ENCODE data around the gene BLMH. TPM values are rescaled to one million over a fixed set of nuclear protein-coding genes. Genes with fewer than 3 reads are reported as not detected.

Gene BLMH
- total and polyA plus RNA-seq, 4 donors = 4.2 to 17.5 (median 12.9) TPM

DNA sequence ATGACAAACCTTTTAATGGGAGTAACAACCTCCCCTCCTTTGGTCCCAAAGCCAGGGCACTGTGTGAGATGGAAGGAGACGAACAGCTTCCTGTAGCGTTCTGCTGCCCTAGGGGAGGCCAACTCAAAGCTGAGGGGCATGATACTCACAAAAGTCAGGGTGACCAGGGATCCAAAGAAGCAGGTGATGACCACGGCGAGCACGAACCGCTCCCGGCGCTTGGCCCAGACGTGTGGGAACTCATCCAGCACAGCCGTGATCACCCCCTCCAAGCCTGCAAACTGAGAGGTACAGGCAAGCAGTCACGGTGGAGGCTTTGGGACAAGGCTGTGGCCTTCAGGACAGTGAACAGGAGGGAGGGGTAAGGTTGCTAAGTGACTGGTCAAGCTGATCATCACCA, 81.4 kb downstream of the BLMH start:
- H3K9ac ChIP-seq (ENCODE audit: low read depth in 1 of 2, low read length in 2 of 2) = no peak overlapping the region
- WGBS = 94% methylated on average over 11 of the region's 11 CpGs
- H3K4me3 ChIP-seq (ENCODE audit: low read depth in 1 of 3, low read length in 3 of 3) = no peak overlapping the region
- H3K4me1 ChIP-seq (ENCODE audit: control insufficient read depth in 4 of 4, insufficient read depth in 4 of 4, low read length in 3 of 4) = no peaks in the 10 kb centered on the region
- no peaks in the 10 kb centered on the region for H3K9me3 ChIP-seq (ENCODE audit: control insufficient read depth in 4 of 4, low read length in 3 of 4)
- no peak overlapping the region for H3K27ac ChIP-seq (ENCODE audit: low read depth in 1 of 2, low read length in 2 of 2)
- H3K27me3 ChIP-seq (ENCODE audit: control insufficient read depth in 4 of 4, insufficient read depth in 4 of 4, low read length in 3 of 4) = no peaks in the 10 kb centered on the region
- no peaks in the 10 kb centered on the region for H3K36me3 ChIP-seq (ENCODE audit: control insufficient read depth in 4 of 4, insufficient read depth in 3 of 4, low read depth in 1 of 4, low read length in 3 of 4)
- DNase-seq (ENCODE audit: low spot score) = no peak
- TF ChIP-seq, protein P1, sequence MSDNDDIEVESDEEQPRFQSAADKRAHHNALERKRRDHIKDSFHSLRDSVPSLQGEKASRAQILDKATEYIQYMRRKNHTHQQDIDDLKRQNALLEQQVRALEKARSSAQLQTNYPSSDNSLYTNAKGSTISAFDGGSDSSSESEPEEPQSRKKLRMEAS (IDR thresholded peaks at IDR 0.05) = no peak
- TF ChIP-seq NR2F2 (IDR thresholded peaks at IDR 0.05) (no peak), FOXA1 (IDR thresholded peaks at IDR 0.05) (no peak), YY1 (IDR thresholded peaks at IDR 0.05) (no peak), HNF4A (conservative IDR thresholded peaks at IDR 0.05) (no peak), RAD21 (IDR thresholded peaks at IDR 0.05) (no peak), RXRA (IDR thresholded peaks at IDR 0.05) (no peak), HNF4G (IDR thresholded peaks at IDR 0.05) (no peak), FOXA2 (IDR thresholded peaks at IDR 0.05) (no peak), EGR1 (IDR thresholded peaks at IDR 0.05; ENCODE audit: low read depth in 2 of 2) (no peak), JUND (IDR thresholded peaks at IDR 0.05) (no peak), SP1 (IDR thresholded peaks at IDR 0.05) (no peak), TAF1 (conservative IDR thresholded peaks at IDR 0.05) (no peak), GABPA (IDR thresholded peaks at IDR 0.05 in 1 of 2, conservative IDR thresholded peaks at IDR 0.05 in 1 of 2) (no peak)
- TF ChIP-seq, protein P2, sequence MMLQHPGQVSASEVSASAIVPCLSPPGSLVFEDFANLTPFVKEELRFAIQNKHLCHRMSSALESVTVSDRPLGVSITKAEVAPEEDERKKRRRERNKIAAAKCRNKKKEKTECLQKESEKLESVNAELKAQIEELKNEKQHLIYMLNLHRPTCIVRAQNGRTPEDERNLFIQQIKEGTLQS (IDR thresholded peaks at IDR 0.05) = no peak
- TF ChIP-seq, protein P3, sequence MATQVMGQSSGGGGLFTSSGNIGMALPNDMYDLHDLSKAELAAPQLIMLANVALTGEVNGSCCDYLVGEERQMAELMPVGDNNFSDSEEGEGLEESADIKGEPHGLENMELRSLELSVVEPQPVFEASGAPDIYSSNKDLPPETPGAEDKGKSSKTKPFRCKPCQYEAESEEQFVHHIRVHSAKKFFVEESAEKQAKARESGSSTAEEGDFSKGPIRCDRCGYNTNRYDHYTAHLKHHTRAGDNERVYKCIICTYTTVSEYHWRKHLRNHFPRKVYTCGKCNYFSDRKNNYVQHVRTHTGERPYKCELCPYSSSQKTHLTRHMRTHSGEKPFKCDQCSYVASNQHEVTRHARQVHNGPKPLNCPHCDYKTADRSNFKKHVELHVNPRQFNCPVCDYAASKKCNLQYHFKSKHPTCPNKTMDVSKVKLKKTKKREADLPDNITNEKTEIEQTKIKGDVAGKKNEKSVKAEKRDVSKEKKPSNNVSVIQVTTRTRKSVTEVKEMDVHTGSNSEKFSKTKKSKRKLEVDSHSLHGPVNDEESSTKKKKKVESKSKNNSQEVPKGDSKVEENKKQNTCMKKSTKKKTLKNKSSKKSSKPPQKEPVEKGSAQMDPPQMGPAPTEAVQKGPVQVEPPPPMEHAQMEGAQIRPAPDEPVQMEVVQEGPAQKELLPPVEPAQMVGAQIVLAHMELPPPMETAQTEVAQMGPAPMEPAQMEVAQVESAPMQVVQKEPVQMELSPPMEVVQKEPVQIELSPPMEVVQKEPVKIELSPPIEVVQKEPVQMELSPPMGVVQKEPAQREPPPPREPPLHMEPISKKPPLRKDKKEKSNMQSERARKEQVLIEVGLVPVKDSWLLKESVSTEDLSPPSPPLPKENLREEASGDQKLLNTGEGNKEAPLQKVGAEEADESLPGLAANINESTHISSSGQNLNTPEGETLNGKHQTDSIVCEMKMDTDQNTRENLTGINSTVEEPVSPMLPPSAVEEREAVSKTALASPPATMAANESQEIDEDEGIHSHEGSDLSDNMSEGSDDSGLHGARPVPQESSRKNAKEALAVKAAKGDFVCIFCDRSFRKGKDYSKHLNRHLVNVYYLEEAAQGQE (IDR thresholded peaks at IDR 0.05) = no peak
- TF ChIP-seq, protein P4, sequence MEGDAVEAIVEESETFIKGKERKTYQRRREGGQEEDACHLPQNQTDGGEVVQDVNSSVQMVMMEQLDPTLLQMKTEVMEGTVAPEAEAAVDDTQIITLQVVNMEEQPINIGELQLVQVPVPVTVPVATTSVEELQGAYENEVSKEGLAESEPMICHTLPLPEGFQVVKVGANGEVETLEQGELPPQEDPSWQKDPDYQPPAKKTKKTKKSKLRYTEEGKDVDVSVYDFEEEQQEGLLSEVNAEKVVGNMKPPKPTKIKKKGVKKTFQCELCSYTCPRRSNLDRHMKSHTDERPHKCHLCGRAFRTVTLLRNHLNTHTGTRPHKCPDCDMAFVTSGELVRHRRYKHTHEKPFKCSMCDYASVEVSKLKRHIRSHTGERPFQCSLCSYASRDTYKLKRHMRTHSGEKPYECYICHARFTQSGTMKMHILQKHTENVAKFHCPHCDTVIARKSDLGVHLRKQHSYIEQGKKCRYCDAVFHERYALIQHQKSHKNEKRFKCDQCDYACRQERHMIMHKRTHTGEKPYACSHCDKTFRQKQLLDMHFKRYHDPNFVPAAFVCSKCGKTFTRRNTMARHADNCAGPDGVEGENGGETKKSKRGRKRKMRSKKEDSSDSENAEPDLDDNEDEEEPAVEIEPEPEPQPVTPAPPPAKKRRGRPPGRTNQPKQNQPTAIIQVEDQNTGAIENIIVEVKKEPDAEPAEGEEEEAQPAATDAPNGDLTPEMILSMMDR (IDR thresholded peaks at IDR 0.05; ENCODE audit: low read depth, low read length, missing input control) = no peak
- TF ChIP-seq, protein P5, sequence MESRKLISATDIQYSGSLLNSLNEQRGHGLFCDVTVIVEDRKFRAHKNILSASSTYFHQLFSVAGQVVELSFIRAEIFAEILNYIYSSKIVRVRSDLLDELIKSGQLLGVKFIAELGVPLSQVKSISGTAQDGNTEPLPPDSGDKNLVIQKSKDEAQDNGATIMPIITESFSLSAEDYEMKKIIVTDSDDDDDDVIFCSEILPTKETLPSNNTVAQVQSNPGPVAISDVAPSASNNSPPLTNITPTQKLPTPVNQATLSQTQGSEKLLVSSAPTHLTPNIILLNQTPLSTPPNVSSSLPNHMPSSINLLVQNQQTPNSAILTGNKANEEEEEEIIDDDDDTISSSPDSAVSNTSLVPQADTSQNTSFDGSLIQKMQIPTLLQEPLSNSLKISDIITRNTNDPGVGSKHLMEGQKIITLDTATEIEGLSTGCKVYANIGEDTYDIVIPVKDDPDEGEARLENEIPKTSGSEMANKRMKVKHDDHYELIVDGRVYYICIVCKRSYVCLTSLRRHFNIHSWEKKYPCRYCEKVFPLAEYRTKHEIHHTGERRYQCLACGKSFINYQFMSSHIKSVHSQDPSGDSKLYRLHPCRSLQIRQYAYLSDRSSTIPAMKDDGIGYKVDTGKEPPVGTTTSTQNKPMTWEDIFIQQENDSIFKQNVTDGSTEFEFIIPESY (IDR thresholded peaks at IDR 0.05) = no peak
